Panc1 (cell line): ENCODE measurements around the gene PRPF31. TPM values are rescaled to one million over a fixed set of nuclear protein-coding genes. Genes with fewer than 3 reads are reported as not detected.

Source experiments
- ATAC-seq: fragments of 200-7000 bp; cut with Tn5 transposase; 2 replicates; pipeline ENCODE4 v1.9.1; 2020; ENCODE audit warnings: mild to moderate bottlenecking, moderate library complexity
- BruUV-seq: library from RNA; stranded (reverse); fragments of 400-500 nt; replicated peaks from 2 replicates; lab custom pipeline; 2021; lab: Mats Ljungman, UMichigan
- CTCF ChIA-PET: fragments of 300-600 bp; sonication (Branson Sonifier 250); formaldehyde crosslinking; loops from one replicate; lab custom pipeline; 2022; ENCODE audit warnings: antibody characterized with exemption; lab: Charles Lee
- POLR2A ChIA-PET: fragments of 300-600 bp; sonication (Branson Sonifier 250); formaldehyde crosslinking; loops from one replicate; lab custom pipeline; 2022; ENCODE audit warnings: antibody characterized with exemption; lab: Charles Lee
- DNase-seq: peaks from one replicate; pipeline ENCODE4 v3.0.0-alpha.2; 2010; ENCODE audit warnings: low read depth, low spot score
- H3K27ac ChIP-seq: 2 replicates; pipeline ENCODE4 v1.5.1; 2011; ENCODE audit warnings: mild to moderate bottlenecking, low read length, inconsistent platforms
- H3K27me3 ChIP-seq: fragments of 200-500 bp; sonication (Bioruptor generic); 2 replicates; pipeline ENCODE4 v1.6.0; 2014; ENCODE audit warnings: low read length, inconsistent platforms; ENCODE audit not compliant: control insufficient read depth, insufficient read depth
- H3K36me3 ChIP-seq: fragments of 200-500 bp; sonication (Bioruptor generic); 2 replicates; pipeline ENCODE4 v1.5.1; 2014; ENCODE audit warnings: inconsistent platforms, mild to moderate bottlenecking, low read length, moderate library complexity; ENCODE audit not compliant: control insufficient read depth, insufficient read depth
- H3K4me1 ChIP-seq: 2 replicates; pipeline ENCODE4 v1.5.1; 2011; ENCODE audit warnings: inconsistent platforms, mild to moderate bottlenecking, low read length, moderate library complexity; ENCODE audit not compliant: control insufficient read depth, insufficient read depth
- H3K4me3 ChIP-seq, 2 experiments: 2 replicates each; pipeline ENCODE4 v1.5.1; 2011 to 2012; ENCODE audit warnings: low read depth in 2 of 2, low read length in 2 of 2, mild to moderate bottlenecking in 2 of 2, inconsistent platforms in 1 of 2, moderate library complexity in 1 of 2
- H3K9me3 ChIP-seq: fragments of 200-500 bp; sonication (Bioruptor generic); 2 replicates; pipeline ENCODE4 v1.5.1; 2014; ENCODE audit warnings: low read depth, mild to moderate bottlenecking, inconsistent platforms, low read length, moderate library complexity; ENCODE audit not compliant: control insufficient read depth, insufficient read depth
- POLR2AphosphoS5 ChIP-seq: IDR thresholded peaks from 2 replicates; pipeline ENCODE4 v1.6.1; 2012; ENCODE audit warnings: mild to moderate bottlenecking, low read depth, low read length, moderate library complexity
- REST ChIP-seq, 2 experiments: IDR thresholded peaks; 2 replicates each; pipeline ENCODE4 v1.6.1; 2011 to 2012; ENCODE audit warnings: low read depth in 2 of 2, control low read depth in 1 of 2, low read length in 1 of 2, mild to moderate bottlenecking in 1 of 2, moderate library complexity in 1 of 2; ENCODE audit not compliant: insufficient read depth in 1 of 2
- SIN3A ChIP-seq: IDR thresholded peaks from 2 replicates; pipeline ENCODE4 v1.6.1; 2012; ENCODE audit warnings: low read depth, mild to moderate bottlenecking, low read length, moderate library complexity, borderline replicate concordance; ENCODE audit not compliant: insufficient read depth
- TCF7L2 ChIP-seq: IDR thresholded peaks from 2 replicates; pipeline ENCODE4 v1.6.1; 2011; ENCODE audit warnings: mild to moderate bottlenecking, low read depth, low read length, inconsistent platforms
- in situ Hi-C: cut with HindIII; loops from 2 replicates; pipeline ENCODE4 v1.10.0; 2016; ENCODE audit warnings: low sequenced_read_pairs, low pct_unique_long_range_greater_than_20kb
- intact Hi-C: fragments of 100-400 bp; cut with micrococcal nuclease; formaldehyde crosslinking; loops from one replicate; pipeline ENCODE4 v1.10.0; 2022; ENCODE audit not compliant: unreplicated experiment
- total RNA-seq: library from RNA; stranded (reverse); gene quantifications from one replicate; pipeline ENCODE4 v1.2.1, GENCODE V29; 2021; ENCODE audit not compliant: unreplicated experiment
- TF ChIP-seq, protein P1 (sequence below): fragments of 450-650 bp; IDR thresholded peaks from 2 replicates; pipeline ENCODE4 v1.5.1; 2017; ENCODE audit warnings: mild to moderate bottlenecking

PRPF31 gene
- total RNA-seq, 1 experiment from 2014 or later, result 117 TPM

DNA sequence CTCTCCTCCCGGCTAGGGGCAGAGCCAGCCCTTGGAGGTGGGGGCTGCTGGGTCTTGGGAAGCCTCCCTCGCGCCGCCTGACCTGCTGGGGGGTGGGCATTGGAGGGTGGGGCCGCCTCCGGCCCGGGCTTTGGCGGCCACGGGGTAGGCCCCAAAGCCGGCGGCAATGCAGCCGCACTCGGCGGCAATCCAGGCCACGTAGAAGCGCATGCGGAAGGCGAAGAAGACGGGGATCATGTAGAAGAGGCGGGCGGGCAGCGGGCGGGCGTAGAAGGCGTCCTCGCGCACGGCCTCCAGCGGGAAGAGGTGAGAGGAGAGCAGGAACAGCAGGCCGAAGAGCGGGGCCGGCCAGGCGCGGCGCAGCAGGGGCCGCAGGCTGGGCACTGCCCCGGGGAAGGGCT lies 65.1 kb downstream of the PRPF31 start:
- no peak overlapping the region for H3K27ac ChIP-seq
- BruUV-seq, result no TSS peak
- ChIA-PET POLR2A (no interaction called here), CTCF (interaction anchor here (1.5 kb wide), 1 partner anchor 9 kb away, joined by 6 read pairs; the partner anchor contains the start of gene MBOAT7)
- no peaks in the 10 kb centered on the region for H3K9me3 ChIP-seq
- DNase-seq, result no peak
- no peak for ATAC-seq
- H3K4me1 ChIP-seq, result no peaks in the 10 kb centered on the region
- no peaks in the 10 kb centered on the region for H3K27me3 ChIP-seq
- in situ Hi-C loops (no loop called here), intact Hi-C loops (no loop called here)
- H3K36me3 ChIP-seq, result no peaks in the 10 kb centered on the region; the same call in 1 of the 2 replicates
- no peak overlapping the region for H3K4me3 ChIP-seq
- TF ChIP-seq REST (IDR thresholded peaks at IDR 0.05; ENCODE audit: insufficient read depth in 1 of 2, low read depth in 2 of 2, low read length in 1 of 2) (no peak), SIN3A (no peak), TCF7L2 (no peak), POLR2AphosphoS5 (no peak)
- TF ChIP-seq, protein P1, sequence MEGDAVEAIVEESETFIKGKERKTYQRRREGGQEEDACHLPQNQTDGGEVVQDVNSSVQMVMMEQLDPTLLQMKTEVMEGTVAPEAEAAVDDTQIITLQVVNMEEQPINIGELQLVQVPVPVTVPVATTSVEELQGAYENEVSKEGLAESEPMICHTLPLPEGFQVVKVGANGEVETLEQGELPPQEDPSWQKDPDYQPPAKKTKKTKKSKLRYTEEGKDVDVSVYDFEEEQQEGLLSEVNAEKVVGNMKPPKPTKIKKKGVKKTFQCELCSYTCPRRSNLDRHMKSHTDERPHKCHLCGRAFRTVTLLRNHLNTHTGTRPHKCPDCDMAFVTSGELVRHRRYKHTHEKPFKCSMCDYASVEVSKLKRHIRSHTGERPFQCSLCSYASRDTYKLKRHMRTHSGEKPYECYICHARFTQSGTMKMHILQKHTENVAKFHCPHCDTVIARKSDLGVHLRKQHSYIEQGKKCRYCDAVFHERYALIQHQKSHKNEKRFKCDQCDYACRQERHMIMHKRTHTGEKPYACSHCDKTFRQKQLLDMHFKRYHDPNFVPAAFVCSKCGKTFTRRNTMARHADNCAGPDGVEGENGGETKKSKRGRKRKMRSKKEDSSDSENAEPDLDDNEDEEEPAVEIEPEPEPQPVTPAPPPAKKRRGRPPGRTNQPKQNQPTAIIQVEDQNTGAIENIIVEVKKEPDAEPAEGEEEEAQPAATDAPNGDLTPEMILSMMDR, result no peak

Other genes with a start within 250 kb of the PRPF31 start
- gene MYADM, start 247.9 kb upstream of the PRPF31 start, total RNA-seq, result 469 TPM
- gene PRKCG, start 233.6 kb upstream of the PRPF31 start, total RNA-seq, result 2.5 TPM
- gene CACNG7, start 206.5 kb upstream of the PRPF31 start, total RNA-seq, result 7.7 TPM
- gene CACNG8, start 152.8 kb upstream of the PRPF31 start, total RNA-seq, result 17.7 TPM
- gene CACNG6, start 124.1 kb upstream of the PRPF31 start, total RNA-seq, result 14.6 TPM
- 1.5 TPM for gene VSTM1, start 51.9 kb upstream of the PRPF31 start, total RNA-seq
- gene TARM1, start 34.4 kb upstream of the PRPF31 start, total RNA-seq, result not detected
- gene OSCAR, start 15.0 kb upstream of the PRPF31 start, total RNA-seq, result 6.8 TPM
- 211 TPM for gene NDUFA3, start 12.9 kb upstream of the PRPF31 start, total RNA-seq
- 45.4 TPM for gene TFPT, start 97 bp upstream of the PRPF31 start, total RNA-seq
- 111 TPM for gene CNOT3, start 22.0 kb downstream of the PRPF31 start, total RNA-seq
- 11.2 TPM for gene LENG1, start 44.0 kb downstream of the PRPF31 start, total RNA-seq
- gene TMC4, start 57.4 kb downstream of the PRPF31 start, total RNA-seq, result 5.1 TPM
- gene MBOAT7, start 73.8 kb downstream of the PRPF31 start, total RNA-seq, result 264 TPM
- 194 TPM for gene TSEN34, start 75.6 kb downstream of the PRPF31 start, total RNA-seq
- gene RPS9, start 85.1 kb downstream of the PRPF31 start, total RNA-seq, result 823 TPM
- 0.18 TPM for gene LILRB3, start 107.3 kb downstream of the PRPF31 start, total RNA-seq
- 0.08 TPM for gene LILRA6, start 127.0 kb downstream of the PRPF31 start, total RNA-seq
- 0.05 TPM for gene LILRB5, start 141.5 kb downstream of the PRPF31 start, total RNA-seq
- gene LILRB2, start 165.4 kb downstream of the PRPF31 start, total RNA-seq, result not detected
- not detected for gene LILRA5, start 197.4 kb downstream of the PRPF31 start, total RNA-seq
- not detected for gene LILRA4, start 223.4 kb downstream of the PRPF31 start, total RNA-seq
- gene LAIR1, start 249.2 kb downstream of the PRPF31 start, total RNA-seq, result 0.05 TPM